ENCODE results near the gene KLHL12.
"Not testable (repeated sequence)": the region's sequence is repeated elsewhere in the genome, so short reads cannot be mapped to it uniquely, and the experiment has no call there.

KLHL12 gene

DNA sequence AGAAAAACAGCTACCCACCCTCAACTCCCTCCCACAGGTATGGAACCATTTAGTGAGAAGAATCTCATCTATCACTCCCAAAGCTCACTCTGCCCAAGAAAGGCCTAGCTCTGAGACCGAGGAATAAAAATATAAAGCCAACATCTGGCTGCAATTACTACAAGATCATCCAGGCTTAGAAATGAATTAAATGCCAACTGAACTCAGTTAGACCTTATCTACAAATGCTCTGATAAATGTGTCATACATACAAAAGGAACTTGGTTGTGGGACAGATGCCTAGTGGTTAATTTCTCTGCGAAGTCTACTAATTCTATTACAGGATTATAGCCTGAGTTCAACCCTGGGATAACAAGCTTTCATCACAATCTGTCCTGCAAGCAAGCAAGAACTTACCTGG, 24.4 kb upstream of the KLHL12 start:
- DNase-seq (ENCODE audit: low read depth) = no peak

DNA sequence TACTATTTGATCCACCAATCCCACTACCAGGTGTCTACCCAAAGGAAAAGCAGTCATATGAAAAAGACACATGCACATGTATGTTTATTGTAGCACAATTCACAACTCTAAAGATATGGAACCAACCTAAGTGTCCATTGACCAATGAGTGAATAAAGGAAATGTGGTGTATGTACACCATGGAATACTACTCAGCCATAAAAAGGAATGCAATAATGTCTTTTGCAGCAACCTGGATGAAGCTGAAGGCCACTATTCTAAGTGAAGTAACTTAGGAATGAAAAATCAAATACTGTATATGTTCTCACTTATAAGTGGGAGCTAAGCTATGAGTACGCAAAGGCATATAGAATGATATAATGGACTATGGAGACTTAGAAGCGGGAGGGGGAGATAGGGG, 18.4 kb upstream of the KLHL12 start:
- no peak for DNase-seq (ENCODE audit: low read depth)

DNA sequence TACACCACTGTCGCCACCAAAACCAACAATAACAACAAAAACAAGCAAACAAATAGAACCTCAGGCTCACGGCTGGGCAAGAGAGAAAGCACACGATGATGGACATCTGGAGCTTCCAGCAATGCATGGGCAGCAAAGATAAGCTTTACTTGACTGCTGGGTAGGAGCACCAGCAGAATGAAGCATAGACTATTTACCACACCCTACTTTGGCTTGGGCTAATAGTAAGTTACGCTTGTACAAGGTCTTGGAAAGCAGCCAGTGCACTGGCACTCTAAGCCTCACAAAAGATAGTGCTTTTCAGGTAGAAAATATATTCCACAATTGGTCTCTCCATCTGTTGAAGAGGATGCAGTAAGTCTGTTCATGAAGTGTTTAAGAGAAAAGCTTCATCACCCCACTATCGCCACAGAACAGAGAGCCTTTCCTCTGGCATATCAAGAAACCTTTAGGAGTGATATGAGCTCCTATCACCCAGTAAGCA, 17.4 kb upstream of the KLHL12 start:
- DNase-seq (ENCODE audit: low read depth) = no peak

DNA sequence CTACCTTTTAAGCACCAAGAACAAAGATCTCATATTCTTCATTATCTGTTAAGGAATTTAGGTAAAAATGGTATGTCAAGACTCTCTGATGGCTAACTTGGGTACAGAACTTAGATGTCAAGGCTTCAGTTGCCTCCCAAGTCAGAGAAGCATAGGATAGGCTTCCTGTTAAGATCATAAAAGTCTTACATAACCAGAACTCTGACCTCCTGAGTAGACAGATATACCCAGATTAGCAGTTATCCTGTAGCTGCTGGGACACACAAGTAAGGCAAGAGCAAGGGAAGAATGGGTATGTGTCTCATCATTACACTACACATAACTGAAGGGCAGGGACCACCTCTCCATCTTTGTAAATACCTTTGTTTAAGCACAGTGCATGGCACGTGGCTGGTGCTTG, 15.4 kb upstream of the KLHL12 start:
- no peak for DNase-seq (ENCODE audit: low read depth)

DNA sequence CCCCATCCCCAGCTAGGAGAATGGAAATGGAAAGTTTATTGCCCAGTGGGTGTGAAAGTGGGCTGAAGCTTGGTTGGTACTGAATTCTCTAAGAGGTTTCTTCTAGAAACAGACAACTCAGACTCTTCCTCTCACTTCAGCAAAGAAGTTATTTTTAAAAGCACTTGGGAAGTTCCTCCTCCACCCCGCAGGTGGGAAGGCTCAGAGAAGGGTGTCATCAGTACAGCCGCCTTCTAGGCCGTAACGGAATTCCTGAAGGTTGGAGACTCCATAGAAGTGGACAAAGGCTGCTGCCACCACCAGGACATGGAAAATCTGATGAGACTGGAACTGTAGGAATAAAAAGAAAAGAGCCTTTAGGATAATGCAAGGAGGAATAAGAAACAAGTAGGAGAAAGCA, 14.3 kb upstream of the KLHL12 start:
- no peak for DNase-seq (ENCODE audit: low read depth)

DNA sequence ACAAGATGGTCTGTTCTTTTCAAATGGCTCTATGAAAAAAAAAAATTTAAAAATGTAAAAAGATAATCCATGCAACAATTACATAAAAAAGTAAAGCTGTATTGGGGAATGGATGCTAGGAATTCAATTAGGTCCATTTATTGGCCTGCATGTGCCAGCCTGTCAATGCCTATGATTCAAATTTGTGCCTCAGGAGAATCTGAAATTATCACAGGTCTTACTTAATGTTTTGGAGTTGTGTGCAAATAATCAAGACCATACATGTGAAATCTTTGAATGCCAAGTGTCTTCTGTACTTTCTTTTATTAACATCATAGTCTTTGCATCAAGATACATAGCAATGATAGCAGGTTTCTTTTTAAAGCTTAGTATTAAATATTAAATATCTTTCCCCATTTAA, 13.5 kb upstream of the KLHL12 start:
- no peak for DNase-seq (ENCODE audit: low read depth)

DNA sequence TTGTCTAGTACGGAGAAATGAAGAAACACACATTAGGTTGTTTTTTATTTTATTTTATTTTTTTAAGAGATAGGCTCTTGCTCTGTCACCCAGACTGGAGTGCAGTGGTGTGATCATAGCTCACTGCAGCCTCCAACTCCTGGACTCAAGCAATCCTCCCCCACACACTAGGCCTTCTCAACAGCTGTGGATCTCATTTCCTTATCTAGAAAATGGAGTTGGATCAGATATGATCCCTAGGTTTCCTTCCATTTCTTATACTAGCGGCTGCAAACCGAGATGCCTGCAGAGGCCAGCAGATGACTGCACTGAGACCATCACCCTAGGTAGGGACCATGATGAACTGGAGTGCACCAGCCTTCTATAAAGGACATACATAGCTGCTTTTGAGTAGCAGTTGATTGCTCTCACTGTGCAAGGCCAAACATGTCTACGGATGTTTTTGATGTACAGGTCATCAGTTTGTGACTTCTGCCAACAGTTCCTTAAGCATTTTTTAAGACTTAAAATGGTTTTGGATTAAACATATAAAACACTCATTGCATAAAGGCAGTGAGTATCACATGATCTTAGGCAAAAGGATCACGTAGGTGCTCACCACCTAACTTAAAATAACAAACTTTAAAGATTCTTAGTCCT, 11.4 kb upstream of the KLHL12 start:
- no peak for DNase-seq (ENCODE audit: low read depth)

DNA sequence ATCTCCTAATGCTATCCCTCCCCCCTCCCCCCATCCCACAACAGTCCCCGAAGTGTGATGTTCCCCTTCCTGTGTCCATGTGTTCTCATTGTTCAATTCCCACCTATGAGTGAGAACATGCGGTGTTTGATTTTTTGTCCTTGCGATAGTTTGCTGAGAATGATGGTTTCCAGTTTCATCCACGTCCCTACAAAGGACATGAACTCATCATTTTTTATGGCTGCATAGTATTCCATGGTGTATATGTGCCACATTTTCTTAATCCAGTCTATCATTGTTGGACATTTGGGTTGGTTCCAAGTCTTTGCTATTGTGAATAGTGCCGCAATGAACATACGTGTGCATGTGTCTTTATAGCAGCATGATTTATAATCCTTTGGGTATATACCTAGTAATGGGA, 9.4 kb upstream of the KLHL12 start:
- DNase-seq (ENCODE audit: low read depth) = not testable (repeated sequence)

DNA sequence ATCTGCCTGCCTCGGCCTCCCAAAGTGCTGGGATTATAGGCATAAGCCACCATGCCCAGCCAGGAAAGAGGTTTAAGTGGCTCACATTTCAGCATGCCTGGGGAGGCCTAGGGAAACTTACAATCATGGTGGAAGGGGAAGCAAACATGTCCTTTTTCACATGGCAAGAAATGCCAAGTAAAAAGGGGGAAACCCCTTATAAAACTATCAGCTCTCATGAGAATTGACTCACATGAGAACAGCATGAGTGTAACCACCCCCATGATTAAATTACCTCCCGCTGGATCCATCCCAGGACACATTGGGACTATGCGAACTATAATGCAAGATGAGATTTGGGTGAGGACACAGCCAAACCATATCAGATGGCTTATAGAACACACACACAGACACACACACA, 8.8 kb upstream of the KLHL12 start:
- DNase-seq (ENCODE audit: low read depth) = no peak

DNA sequence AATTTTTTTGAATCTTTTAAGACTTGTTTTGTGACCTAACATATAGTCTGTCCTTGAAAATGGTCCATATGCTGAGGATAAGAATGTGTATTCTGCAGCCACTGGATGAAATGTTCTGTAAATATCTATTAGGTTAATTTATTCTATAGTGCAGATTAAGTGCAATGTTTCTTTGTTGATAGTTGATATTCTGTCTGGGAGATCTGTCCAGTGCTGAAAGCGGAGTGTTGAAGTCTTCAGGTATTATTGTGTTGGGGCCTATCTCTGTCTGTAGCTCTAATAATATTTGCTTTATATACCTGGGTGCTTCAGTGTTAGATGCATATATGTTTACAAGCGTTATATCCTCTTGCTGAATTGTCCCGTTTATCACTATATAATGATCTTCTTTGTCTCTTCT, 7.7 kb upstream of the KLHL12 start:
- DNase-seq (ENCODE audit: low read depth) = no peak

DNA sequence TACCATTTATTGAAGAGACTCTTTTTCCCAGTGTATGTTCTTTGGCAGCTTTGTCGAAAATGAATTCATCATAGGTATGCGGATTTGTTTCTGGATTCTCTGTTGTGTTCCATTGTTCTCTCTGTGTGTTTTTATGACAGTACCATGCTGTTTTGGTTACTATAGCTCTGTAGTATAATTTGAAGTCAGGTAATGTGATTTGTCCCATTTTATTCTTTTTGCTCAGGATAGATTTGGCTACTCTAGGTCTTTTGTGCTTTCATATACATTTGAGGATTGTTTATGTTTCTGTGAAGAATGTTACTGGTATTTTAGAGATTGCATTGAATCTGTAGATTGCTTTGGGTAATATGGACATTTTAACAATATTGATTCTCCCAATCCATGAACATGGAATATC, 5.4 kb upstream of the KLHL12 start:
- DNase-seq (ENCODE audit: low read depth) = no peak

DNA sequence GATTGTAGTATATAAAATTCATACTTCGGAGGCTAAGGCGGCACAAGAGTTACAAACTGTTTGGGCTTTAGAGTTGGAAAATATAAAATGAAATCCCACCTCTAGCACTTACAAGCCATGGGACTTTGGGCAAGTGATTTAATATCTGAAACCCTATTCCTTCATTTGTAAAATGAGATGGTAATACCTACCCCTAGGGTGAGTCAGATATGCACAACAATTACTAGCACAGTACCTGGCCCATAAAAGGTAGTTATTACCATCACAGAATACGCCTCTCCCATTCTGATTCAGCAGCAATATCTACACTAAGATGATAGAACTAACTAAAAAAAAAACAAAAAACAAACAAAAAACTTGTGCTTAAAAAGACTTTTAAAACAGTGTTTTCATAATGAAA, 3.5 kb downstream of the KLHL12 start:
- no peak for DNase-seq (ENCODE audit: low read depth)

DNA sequence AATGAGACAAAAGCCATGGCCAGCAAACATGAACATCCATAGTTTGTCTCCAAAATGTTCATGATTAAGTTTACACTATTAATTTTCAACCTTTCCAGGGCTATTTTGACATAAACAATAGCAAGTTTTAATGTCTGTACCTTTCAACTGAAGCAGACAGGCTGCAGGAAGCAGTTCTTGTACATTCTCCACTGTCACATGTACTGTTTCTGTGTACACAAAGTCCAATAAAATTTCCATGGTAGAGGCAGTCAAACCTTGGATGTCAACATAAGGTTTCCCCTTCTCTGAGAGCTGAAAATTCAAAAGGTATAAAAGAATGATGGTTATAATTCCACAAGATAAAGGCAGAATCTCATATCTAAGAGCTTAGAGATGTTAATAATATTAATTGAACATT, 7.4 kb downstream of the KLHL12 start:
- DNase-seq (ENCODE audit: low read depth) = no peak

DNA sequence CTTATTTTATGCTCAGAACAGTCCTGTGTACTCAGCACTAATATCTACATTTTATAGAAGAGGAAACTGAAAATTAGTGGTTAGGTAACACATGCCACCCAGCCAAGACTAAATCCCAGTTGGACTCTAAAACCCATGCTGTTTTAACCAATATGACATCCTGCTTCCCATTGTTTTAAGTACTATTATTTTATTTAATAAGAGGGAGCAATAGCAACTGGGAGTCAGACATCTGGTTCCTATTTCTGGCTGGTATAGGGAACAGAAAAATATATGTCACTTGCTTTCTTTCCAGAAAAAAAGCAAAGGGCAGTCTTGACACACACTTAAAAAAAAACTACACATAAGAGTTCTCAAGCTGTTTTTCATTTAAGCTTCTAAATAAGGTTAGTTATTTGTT, 11.9 kb downstream of the KLHL12 start:
- DNase-seq (ENCODE audit: low read depth) = no peak

DNA sequence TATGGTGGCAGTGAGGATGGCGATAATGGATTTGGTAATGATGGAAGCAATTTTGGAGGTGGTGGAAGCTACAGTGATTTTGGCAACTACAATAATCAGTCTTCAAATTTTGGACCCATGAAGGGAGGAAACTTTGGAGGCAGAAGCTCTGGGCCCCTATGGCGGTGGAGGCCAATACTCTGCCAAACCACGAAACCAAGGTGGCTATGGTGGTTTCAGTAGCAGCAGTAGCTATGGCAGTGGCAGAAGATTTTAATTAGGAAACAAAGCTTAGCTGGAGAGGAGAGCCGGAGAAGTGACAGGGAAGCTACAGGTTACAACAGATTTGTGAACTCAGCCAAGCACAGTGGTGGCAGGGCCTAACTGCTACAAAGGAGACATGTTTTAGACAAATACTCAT, 14.6 kb downstream of the KLHL12 start:
- DNase-seq (ENCODE audit: low read depth) = not testable (repeated sequence)

DNA sequence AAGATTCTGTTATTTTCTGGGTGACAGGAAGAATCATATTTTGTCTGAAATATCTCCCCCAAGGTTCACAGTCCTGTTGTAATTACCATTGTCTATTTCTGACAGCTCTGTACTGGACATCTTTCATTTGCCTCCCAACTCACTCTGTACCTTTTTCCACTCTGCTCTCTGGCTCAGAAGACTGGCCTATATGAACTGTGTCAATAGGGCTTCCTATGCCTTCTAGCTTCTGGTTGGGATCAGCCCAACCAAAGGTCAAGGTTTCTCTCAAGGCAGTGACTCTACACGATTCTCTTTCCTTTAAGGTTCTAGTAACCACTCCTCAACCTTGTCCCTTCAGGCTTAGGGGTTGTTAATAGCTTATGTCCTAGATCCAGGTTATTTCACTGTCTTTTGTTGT, 17.5 kb downstream of the KLHL12 start:
- DNase-seq (ENCODE audit: low read depth) = no peak

DNA sequence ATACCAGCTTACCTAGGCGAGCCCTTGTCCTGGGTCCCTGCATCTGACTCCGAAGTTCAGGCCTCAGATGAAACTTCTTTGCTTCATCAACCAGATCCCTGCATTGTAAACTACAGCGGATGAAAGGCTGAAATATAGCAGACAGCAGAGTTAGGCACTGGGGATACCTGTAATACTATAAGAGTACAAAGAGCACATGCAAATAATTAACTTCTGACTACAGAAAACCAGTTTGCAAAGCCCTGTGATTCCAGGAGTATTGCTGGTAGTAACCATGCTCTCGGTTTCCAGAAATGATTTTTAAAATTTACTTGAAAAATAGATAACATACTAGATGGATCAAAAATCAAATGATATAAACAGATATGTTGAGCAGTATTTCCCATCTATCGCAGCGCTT, 18.0 kb downstream of the KLHL12 start:
- DNase-seq (ENCODE audit: low read depth) = no peak

DNA sequence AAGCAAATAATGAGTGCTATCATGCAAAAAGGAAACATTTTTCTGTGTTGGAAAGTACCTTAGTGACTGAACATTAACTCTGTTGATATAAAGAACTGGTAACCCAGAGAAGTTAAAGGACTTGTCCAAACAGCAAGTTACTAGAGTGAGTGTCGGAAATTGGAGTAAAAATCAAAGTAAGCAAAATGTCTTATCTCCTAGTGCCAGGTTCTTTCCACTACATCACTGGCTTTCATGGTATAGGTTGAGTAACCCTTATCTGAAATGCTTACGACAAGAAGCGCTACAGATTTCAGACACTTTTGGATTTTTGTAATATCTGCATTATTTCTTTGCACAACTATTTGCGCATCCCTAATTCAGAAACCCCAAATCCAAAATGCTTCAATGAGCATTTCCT, 21.7 kb downstream of the KLHL12 start:
- DNase-seq (ENCODE audit: low read depth) = no peak

DNA sequence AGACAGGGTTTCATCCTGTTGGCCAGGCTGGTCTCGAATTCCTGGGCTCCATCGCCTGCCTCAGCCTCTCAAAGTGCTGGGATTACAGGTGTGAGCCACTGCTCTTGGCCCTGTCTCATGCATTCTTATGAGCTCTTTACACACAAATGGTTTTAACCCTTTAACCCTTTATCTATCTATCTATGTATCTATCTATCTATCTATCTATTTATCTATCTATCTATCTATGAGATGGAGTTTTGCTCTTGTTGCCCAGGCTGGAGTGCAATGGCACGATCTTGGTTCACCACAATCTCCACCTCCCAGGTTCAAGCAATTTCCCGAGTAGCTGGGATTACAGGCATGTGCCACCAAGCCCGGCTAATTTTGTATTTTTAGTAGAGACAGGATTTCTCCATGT, 23.2 kb downstream of the KLHL12 start:
- DNase-seq (ENCODE audit: low read depth) = not testable (repeated sequence)

DNA sequence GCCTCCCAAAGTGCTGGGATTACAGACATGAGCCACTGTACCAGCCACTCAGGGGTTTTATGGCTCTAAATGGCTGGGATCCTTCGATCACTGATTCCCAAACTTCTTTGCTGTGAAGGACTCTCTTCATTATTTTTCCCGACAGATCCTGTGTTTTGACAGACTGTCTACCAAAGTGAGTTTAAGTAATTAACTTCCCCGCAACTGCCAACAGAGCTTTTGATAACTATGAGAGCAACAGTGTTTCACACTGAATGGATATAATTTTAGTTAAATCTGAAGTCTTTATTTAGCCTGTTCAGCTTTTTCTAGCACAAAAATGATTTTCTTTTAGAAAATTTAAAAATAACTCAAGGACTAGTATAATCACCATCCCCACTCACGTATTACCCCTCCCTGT, 25.5 kb downstream of the KLHL12 start:
- DNase-seq (ENCODE audit: low read depth) = no peak

DNA sequence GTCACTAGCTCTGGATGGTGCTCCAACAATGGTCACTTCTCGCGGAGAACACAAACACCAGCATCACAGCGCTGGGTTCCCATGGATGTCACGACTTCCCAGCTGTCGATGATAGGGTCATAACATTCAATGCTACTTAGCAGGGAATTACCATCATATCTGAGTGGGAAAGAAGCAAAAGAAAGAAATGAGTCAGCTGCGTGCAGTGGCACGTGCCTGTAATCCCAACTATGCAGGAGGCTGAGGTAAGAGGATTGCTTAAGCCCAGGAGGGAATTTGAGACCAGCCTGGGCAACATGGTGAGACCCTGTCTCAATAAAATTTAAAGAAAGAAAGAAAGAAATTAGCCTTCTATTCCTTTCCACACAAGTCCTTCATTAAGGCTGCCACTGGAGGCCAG, 34.5 kb downstream of the KLHL12 start:
- DNase-seq (ENCODE audit: low read depth) = no peak

DNA sequence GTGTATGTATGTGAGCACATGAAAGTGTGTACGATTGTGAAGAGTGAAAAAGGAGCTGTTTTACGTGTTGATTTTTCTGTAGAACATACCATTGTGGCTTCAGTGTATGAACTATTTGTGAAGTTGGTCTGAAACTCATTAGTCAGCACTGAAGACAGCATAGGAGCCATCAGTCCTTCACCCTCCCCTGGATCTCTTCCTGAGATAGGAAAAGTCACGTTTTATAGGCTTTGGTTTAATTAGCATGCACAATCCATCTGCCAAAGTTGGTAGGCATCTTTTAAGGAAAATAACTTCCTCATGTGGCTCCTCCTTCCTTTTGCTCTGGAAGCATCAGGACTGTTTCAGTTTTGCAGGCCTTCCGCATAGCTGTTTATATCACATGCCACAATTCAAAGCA, 36.6 kb downstream of the KLHL12 start:
- DNase-seq (ENCODE audit: low read depth) = no peak

DNA sequence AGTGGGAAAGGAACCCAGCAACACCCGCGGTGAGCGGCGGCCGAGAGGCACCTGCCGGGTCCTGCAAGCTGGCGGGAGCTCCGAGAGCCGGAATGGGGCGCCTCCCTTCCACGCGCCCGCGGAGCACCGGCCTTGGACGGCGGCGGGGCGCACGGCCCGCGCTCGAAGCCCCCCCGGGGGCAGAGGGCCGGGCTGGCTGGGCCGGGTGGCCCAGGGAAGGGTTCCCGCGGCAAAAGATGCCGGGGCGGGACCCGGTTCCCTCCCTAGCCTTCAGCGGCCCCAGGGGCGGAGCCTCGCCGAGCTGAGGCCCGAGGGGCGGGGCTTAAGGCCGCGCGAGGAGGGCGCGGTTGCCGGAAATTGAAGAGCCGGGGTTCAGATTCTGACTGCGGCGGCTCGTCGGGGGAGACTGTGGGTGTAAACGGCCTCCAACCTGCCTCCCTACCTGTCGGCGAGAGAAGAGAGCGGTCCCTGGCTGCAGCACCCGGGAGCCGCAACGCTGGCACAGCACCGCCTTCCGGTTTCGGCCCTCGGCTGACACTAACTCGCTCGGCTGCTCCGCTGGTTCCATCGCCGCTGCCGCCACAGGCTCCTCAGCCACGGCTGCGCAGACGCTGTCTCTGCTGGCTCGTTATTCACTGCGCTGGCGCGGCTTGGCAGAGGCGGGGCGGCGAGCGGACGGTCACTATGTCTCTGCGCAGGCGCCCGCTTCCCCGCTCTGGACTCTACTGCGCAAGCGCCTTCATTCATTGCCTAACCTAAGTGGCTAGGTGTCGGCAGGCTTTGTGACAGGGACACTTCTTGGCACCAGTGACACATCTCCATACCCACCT, 38.3 kb downstream of the KLHL12 start, which contains the start of gene RABIF:
Gene RABIF (minus strand): TSS at position 619 of the 830 bp plus-strand sequence. CDS start 51 bp downstream, at position 568.
- DNase-seq (ENCODE audit: low read depth) = peak; percentile 89

DNA sequence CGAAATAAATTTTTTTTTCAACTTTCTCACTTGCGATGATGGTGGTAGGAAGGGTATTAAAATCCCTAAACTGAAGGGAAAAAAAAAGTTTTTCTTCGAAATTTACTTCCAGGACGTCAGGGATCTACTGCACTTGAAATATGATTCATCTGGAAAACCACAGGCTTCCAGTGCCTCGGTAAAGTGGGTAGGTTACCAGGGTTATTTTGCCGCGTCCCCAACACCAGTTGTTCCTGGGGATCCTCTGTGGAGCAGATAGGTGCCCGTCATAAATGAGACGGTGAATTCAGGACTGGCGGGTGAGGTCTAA, 38.9 kb downstream of the KLHL12 start:
- DNase-seq (ENCODE audit: low read depth) = peak; percentile 17

Measured in stromal cell of bone marrow (primary cell).